ENCODE measurements around the gene PPP3CB. TPM values are rescaled to one million over a fixed set of nuclear protein-coding genes. Genes with fewer than 3 reads are reported as not detected.

PPP3CB gene
- total RNA-seq: 48.5 and 59.4 TPM in 2 replicates

GRCh38 chr10:73495884-73496674 lies at the start of gene PPP3CB:
Gene PPP3CB (minus strand): TSS chr10:73496024. CDS start chr10:73495889, 135 bp downstream.

GRCh38 chr10:73433538-73433867 lies 62.3 kb downstream of the PPP3CB start, which contains the start of gene MSS51:
Gene MSS51 (minus strand): TSS chr10:73433561. CDS start chr10:73428284, 5,277 bp downstream.

GRCh38 chr10:73413528-73414229 lies 82.1 kb downstream of the PPP3CB start, which contains the start of gene ANXA7:
Gene ANXA7 (minus strand): TSS chr10:73414058. CDS start chr10:73400856, 13,202 bp downstream.

Other genes starting within 250 kb of the PPP3CB start
- gene DNAJC9, start 248.8 kb downstream of the PPP3CB start, total RNA-seq: 15.3 and 15.4 TPM in 2 replicates
- gene MRPS16, start 243.4 kb downstream of the PPP3CB start, total RNA-seq: 43.9 and 50.1 TPM in 2 replicates
- 1.2 TPM in 2 replicates for gene CFAP70, start 137.2 kb downstream of the PPP3CB start, total RNA-seq
- gene ANXA7, start 82.0 kb downstream of the PPP3CB start, total RNA-seq: 90.1 and 105 TPM in 2 replicates
- 2.1 and 2.2 TPM in 2 replicates for gene MSS51, start 62.5 kb downstream of the PPP3CB start, total RNA-seq
- 6.6 and 11.0 TPM in 2 replicates for gene USP54, start 95.3 kb upstream of the PPP3CB start, total RNA-seq
- gene MYOZ1, start 145.4 kb upstream of the PPP3CB start, total RNA-seq: 0.20 and 0.33 TPM in 2 replicates
- gene SYNPO2L, start 160.0 kb upstream of the PPP3CB start, total RNA-seq: 0.07 TPM in 1 of 2 replicates, not detected in the other
- 4.0 and 4.8 TPM in 2 replicates for gene AGAP5, start 202.1 kb upstream of the PPP3CB start, total RNA-seq
- 76.3 and 85.0 TPM in 2 replicates for gene SEC24C, start 248.3 kb upstream of the PPP3CB start, total RNA-seq